Body of pancreas (tissue), 4 donors: ENCODE data around the gene GSDMA. TPM values are rescaled to one million over a fixed set of nuclear protein-coding genes. Genes with fewer than 3 reads are reported as not detected.

ENCODE experiments used
- ATAC-seq: fragments of 150-250 bp; one replicate; pipeline ENCODE4 v1.9.1; 2016
- DNase-seq, 4 donors: peaks; one replicate each; pipeline ENCODE4 v3.0.0-alpha.2; 2019
- H3K27ac ChIP-seq, 4 donors: fragments of 200-600 bp; sonication (generic); 1 replicate in 3 of 4; 2 replicates in 1 of 4; pipeline versions ENCODE4 v1.5.1 to v1.6.1; 2016 to 2019; ENCODE audit warnings: mild to moderate bottlenecking in 1 of 4, mixed read lengths in 1 of 4, moderate library complexity in 1 of 4
- H3K27me3 ChIP-seq, 2 donors: fragments of 200-600 bp; sonication (generic); one replicate each; pipeline ENCODE4 v1.6.0; 2016; ENCODE audit warnings: mild to moderate bottlenecking in 1 of 2
- H3K36me3 ChIP-seq, 2 donors: fragments of 200-600 bp; sonication (generic); replicated peaks in 1 of 2; 2 replicates each; pipeline ENCODE4 v1.5.1; 2016; ENCODE audit warnings: low read depth in 2 of 2; ENCODE audit not compliant: insufficient read depth in 1 of 2
- H3K4me1 ChIP-seq: fragments of 200-600 bp; sonication (generic); one replicate; pipeline ENCODE4 v1.6.0; 2016
- H3K4me3 ChIP-seq, 2 donors: fragments of 200-600 bp; sonication (generic); 1 replicate in 1 of 2; 2 replicates in 1 of 2; pipeline ENCODE4 v1.5.1; 2016 to 2019
- H3K9me3 ChIP-seq, 3 donors: fragments of 200-600 bp; sonication (generic); 1 replicate in 2 of 3; 2 replicates in 1 of 3; pipeline ENCODE4 v1.5.1; 2016
- CTCF ChIP-seq, 7 experiments: fragments of 450-650 bp in 4 of 7; fragments of 200-600 bp in 3 of 7; sonication (generic) in 3 of 7; IDR thresholded peaks; one replicate each; pipeline ENCODE4 v1.5.1; 2016 to 2019; ENCODE audit warnings: antibody characterized with exemption in 7 of 7
- POLR2A ChIP-seq, 3 donors: fragments of 450-650 bp; IDR thresholded peaks; one replicate each; pipeline ENCODE4 v1.6.1; 2016; ENCODE audit warnings: antibody characterized with exemption in 3 of 3, mild to moderate bottlenecking in 2 of 3
- WGBS, 2 donors: methylation state at CpG; one replicate each; pipeline ENCODE4 v1.1.5; 2017; 5-methylcytosine and 5-hydroxymethylcytosine counted together
- intact Hi-C: fragments of 100-400 bp; cut with DNase I; formaldehyde crosslinking; loops from one replicate; pipeline ENCODE4 v1.15.1; 2023
- total RNA-seq, 2 donors: library from RNA; depleted of rRNA; stranded (reverse); fragments of >200 nt; gene quantifications; one replicate each; pipeline ENCODE4 v1.1.0, GENCODE V29; 2016

Gene GSDMA
- total RNA-seq: 1 to 10 TPM in 1 of 2 donors, not detected in 1; 3.4 TPM

GRCh38 chr17:39962642-39963220 lies at the start of gene GSDMA:
GSDMA (plus strand) TSS chr17:39963004; CDS start chr17:39965688, 2,684 bp downstream.
- no peaks in the 10 kb centered on the region for H3K9me3 ChIP-seq
- intact Hi-C loops: no loop called here
- H3K27me3 ChIP-seq: no peaks in the 10 kb centered on the region
- H3K27ac ChIP-seq: no peak within 1 kb of the TSS
- no peak within 1 kb of the TSS for H3K4me3 ChIP-seq
- DNase-seq (no peak), ATAC-seq (no peak)
- peaks cover 7% of the 10 kb centered on the region for H3K4me1 ChIP-seq
- no peaks in the 10 kb centered on the region for H3K36me3 ChIP-seq
- 11 to 47% methylated on average over 2 to 6 of the region's 6 CpGs for WGBS, 2 donors
- TF ChIP-seq POLR2A (IDR thresholded peaks at IDR 0.05) (no peak), CTCF (IDR thresholded peaks at IDR 0.05) (no peak)

- DNase-seq (no peak), ATAC-seq (no peak)
- Histone ChIP-seq H3K4me1 (no peaks in the 10 kb centered on the region), H3K4me3 (no peak overlapping the region), H3K27ac (no peak overlapping the region), H3K9me3 (no peaks in the 10 kb centered on the region), H3K36me3 (no peaks in the 10 kb centered on the region), H3K27me3 (no peaks in the 10 kb centered on the region)
- TF ChIP-seq CTCF (IDR thresholded peaks at IDR 0.05) (no peak), POLR2A (IDR thresholded peaks at IDR 0.05) (no peak)
- 72 to 77% methylated on average over 3 of the region's 3 CpGs for WGBS, 2 donors
- intact Hi-C loops: no loop called here
These were observed 48.8 kb upstream of the GSDMA start for GRCh38 chr17:39913989-39914388.

GRCh38 chr17:39915559-39915958 lies 47.2 kb upstream of the GSDMA start:
- Histone ChIP-seq H3K27me3 (no peaks in the 10 kb centered on the region), H3K36me3 (peaks cover 0 to 3% of the 10 kb centered on the region in 2 donors), H3K4me3 (no peak overlapping the region), H3K27ac (no peak overlapping the region), H3K4me1 (no peaks in the 10 kb centered on the region), H3K9me3 (no peaks in the 10 kb centered on the region)
- ATAC-seq: no peak
- WGBS, 2 donors: 70 to 91% methylated on average over 4 of the region's 4 CpGs
- intact Hi-C loops: no loop called here
- TF ChIP-seq POLR2A (IDR thresholded peaks at IDR 0.05) (no peak), CTCF (IDR thresholded peaks at IDR 0.05) (no peak)
- DNase-seq: no peak

- ATAC-seq: no peak
- WGBS, 2 donors: 74 to 78% methylated on average over 7 of the region's 7 CpGs
These were observed 45.9 kb upstream of the GSDMA start for GRCh38 chr17:39916918-39917317.

More at GRCh38 chr17:39916918-39917317, 45.9 kb upstream of the GSDMA start:
- DNase-seq: no peak
- no peaks in the 10 kb centered on the region for H3K4me1 ChIP-seq
- no peak overlapping the region for H3K4me3 ChIP-seq
- H3K36me3 ChIP-seq: peaks cover 3 to 8% of the 10 kb centered on the region in 2 donors
- intact Hi-C loops: no loop called here
- no peaks in the 10 kb centered on the region for H3K27me3 ChIP-seq
- H3K9me3 ChIP-seq: no peaks in the 10 kb centered on the region
- no peak overlapping the region for H3K27ac ChIP-seq
- TF ChIP-seq CTCF (IDR thresholded peaks at IDR 0.05) (no peak), POLR2A (IDR thresholded peaks at IDR 0.05) (no peak)
